ENCODE measurements around the gene SESN3. TPM values are rescaled to one million over a fixed set of nuclear protein-coding genes. Genes with fewer than 3 reads are reported as not detected.

SESN3 gene
- 4.7 and 16.9 TPM in 2 replicates for total RNA-seq

GRCh38 chr11:95231127-95231880, at the start of gene SESN3:
SESN3 (minus strand) TSS chr11:95231202; CDS start chr11:95230860, 342 bp downstream.

Other genes with a start within 250 kb of the SESN3 start
- not detected in 2 replicates for gene KDM4E, start 205.9 kb downstream of the SESN3 start, total RNA-seq
- gene KDM4F, start 181.8 kb downstream of the SESN3 start, total RNA-seq: not detected in 2 replicates
- 16.0 and 22.1 TPM in 2 replicates for gene SRSF8, start 164.3 kb downstream of the SESN3 start, total RNA-seq
- 7.6 and 20.7 TPM in 2 replicates for gene ENDOD1, start 141.4 kb downstream of the SESN3 start, total RNA-seq